Kidney tubule cell (primary cell): ENCODE results near the gene GLYATL1.

Experiments used
- DNase-seq: peaks from one replicate; pipeline ENCODE4 v3.0.0-alpha.2; 2018; ENCODE audit warnings: low spot score

GLYATL1 gene

GRCh38 chr11:58939277-58939676 lies at the start of gene GLYATL1:
Gene GLYATL1 (plus strand): TSS chr11:58939488. CDS start chr11:58947088, 7,600 bp downstream.
- DNase-seq, result no peak

- no peak for DNase-seq
Measured at GRCh38 chr11:58893899-58894298, 45.4 kb upstream of the GLYATL1 start.

- DNase-seq, result no peak
Measured at GRCh38 chr11:58898106-58898505, 41.2 kb upstream of the GLYATL1 start.

- DNase-seq, result peak; percentile 87
Measured at GRCh38 chr11:58900479-58901420, 38.5 kb upstream of the GLYATL1 start.

- no peak for DNase-seq
Measured at GRCh38 chr11:58902881-58903280, 36.4 kb upstream of the GLYATL1 start.

- peak; percentile 68 for DNase-seq
Measured at GRCh38 chr11:58905011-58905720, 34.1 kb upstream of the GLYATL1 start.

- DNase-seq, result peak; percentile 92
Measured at GRCh38 chr11:58905721-58906547, 33.4 kb upstream of the GLYATL1 start.

- no peak for DNase-seq
Measured at GRCh38 chr11:58907780-58908179, 31.5 kb upstream of the GLYATL1 start.

GRCh38 chr11:58912124-58912523 lies 27.2 kb upstream of the GLYATL1 start:
- DNase-seq, result peak; percentile 87

- DNase-seq, result no peak
Measured at GRCh38 chr11:58913685-58914084, 25.6 kb upstream of the GLYATL1 start.

GRCh38 chr11:58914821-58915543 lies 24.3 kb upstream of the GLYATL1 start:
- DNase-seq, result no peak

- no peak for DNase-seq
Measured at GRCh38 chr11:58916637-58917036, 22.7 kb upstream of the GLYATL1 start.

GRCh38 chr11:58917159-58917783 lies 22.0 kb upstream of the GLYATL1 start:
- no peak for DNase-seq

- DNase-seq, result peak; percentile 59
Measured at GRCh38 chr11:58919561-58919960, 19.7 kb upstream of the GLYATL1 start.

GRCh38 chr11:58919980-58920379 lies 19.3 kb upstream of the GLYATL1 start:
- DNase-seq, result no peak

- no peak for DNase-seq
Measured at GRCh38 chr11:58921778-58922390, 17.4 kb upstream of the GLYATL1 start.

GRCh38 chr11:58922479-58922878 lies 16.8 kb upstream of the GLYATL1 start:
- DNase-seq, result no peak

- peak; percentile 95 for DNase-seq
Measured at GRCh38 chr11:58923300-58923788, 15.9 kb upstream of the GLYATL1 start.

- DNase-seq, result no peak
Measured at GRCh38 chr11:58924230-58924629, 15.1 kb upstream of the GLYATL1 start.

- peak; percentile 35 for DNase-seq
Measured at GRCh38 chr11:58926251-58926650, 13.0 kb upstream of the GLYATL1 start.
